GM12878 (cell line): ENCODE results near the gene CFAP90. TPM values are rescaled to one million over a fixed set of nuclear protein-coding genes. Genes with fewer than 3 reads are reported as not detected.

Experiments
- ATAC-seq: fragments of 200-7000 bp; cut with Tn5 transposase; 3 replicates; pipeline ENCODE4 v1.9.1; 2020; ENCODE audit warnings: mild to moderate bottlenecking, moderate library complexity
- BruUV-seq: library from RNA; stranded (reverse); fragments of 400-500 nt; replicated peaks from 2 replicates; lab custom pipeline; 2021; lab: Mats Ljungman, UMichigan
- CTCF ChIA-PET: fragments of 300-600 bp; sonication (Branson Sonifier 250); formaldehyde crosslinking; extraction: SDS; loops from one replicate; lab custom pipeline; 2021; ENCODE audit warnings: inconsistent platforms; lab: Yijun Ruan, JAX
- POLR2A ChIA-PET: fragments of 350-600 bp; formaldehyde crosslinking; extraction: SDS; loops from one replicate; lab custom pipeline; 2021; ENCODE audit warnings: inconsistent platforms; lab: Charles Lee
- RAD21 ChIA-PET: fragments of 300-600 bp; sonication (Branson Sonifier 250); formaldehyde crosslinking; loops from one replicate; lab custom pipeline; 2023; ENCODE audit warnings: antibody characterized with exemption; ENCODE audit not compliant: unreplicated experiment; lab: Charles Lee
- SMC1A ChIA-PET: fragments of 300-600 bp; sonication (Branson Sonifier 250); formaldehyde crosslinking; loops from one replicate; lab custom pipeline; 2023; ENCODE audit not compliant: unreplicated experiment, uncharacterized antibody; lab: Charles Lee
- DNase-seq: peaks from one replicate; pipeline ENCODE4 v3.0.0-alpha.2; 2011; ENCODE audit warnings: low read depth, low spot score
- FAIRE-seq: peaks from 3 replicates; lab custom pipeline; 2011; peaks lifted over from hg19 to GRCh38; lab: Jason Lieb, UNC
- H2AFZ ChIP-seq: 2 replicates; pipeline ENCODE4 v1.6.0; 2011; ENCODE audit warnings: low read depth, low read length, control low read depth; ENCODE audit not compliant: control insufficient read depth
- H3K27ac ChIP-seq: 2 replicates; pipeline ENCODE4 v1.5.1; 2011; ENCODE audit warnings: control low read depth; ENCODE audit not compliant: control insufficient read depth, insufficient read depth
- H3K27me3 ChIP-seq, 2 experiments: replicated peaks in 1 of 2; 2 replicates each; pipeline versions ENCODE4 v1.6.0 to v1.6.1; 2011; ENCODE audit warnings: low read length in 1 of 2; ENCODE audit not compliant: control insufficient read depth in 2 of 2, insufficient read depth in 2 of 2
- H3K36me3 ChIP-seq, 2 experiments: 2 replicates each; pipeline ENCODE4 v1.5.1; 2011; ENCODE audit warnings: low read length in 1 of 2; ENCODE audit not compliant: control insufficient read depth in 2 of 2, insufficient read depth in 2 of 2
- H3K4me1 ChIP-seq: 2 replicates; pipeline ENCODE4 v1.6.1; 2011; ENCODE audit warnings: mild to moderate bottlenecking, low read length, moderate library complexity, mixed read lengths; ENCODE audit not compliant: control insufficient read depth, insufficient read depth
- H3K4me2 ChIP-seq: 2 replicates; pipeline ENCODE4 v1.6.0; 2011; ENCODE audit warnings: control low read depth; ENCODE audit not compliant: control insufficient read depth, insufficient read depth
- H3K4me3 ChIP-seq: fragments of 200-600 bp; sonication (generic); 2 replicates; pipeline ENCODE4 v1.5.1; 2016
- H3K79me2 ChIP-seq: 2 replicates; pipeline ENCODE4 v1.6.0; 2011; ENCODE audit warnings: low read length; ENCODE audit not compliant: control insufficient read depth, insufficient read depth
- H3K9ac ChIP-seq: 2 replicates; pipeline ENCODE4 v1.8.0; 2011; ENCODE audit warnings: low read length, control low read depth, mixed read lengths; ENCODE audit not compliant: control insufficient read depth, insufficient read depth
- H3K9me3 ChIP-seq: replicated peaks from 3 replicates; pipeline ENCODE4 v1.5.1; 2011; ENCODE audit warnings: mild to moderate bottlenecking, low read length; ENCODE audit not compliant: control insufficient read depth, insufficient read depth
- H4K20me1 ChIP-seq: 2 replicates; pipeline ENCODE4 v1.6.0; 2011; ENCODE audit not compliant: control insufficient read depth, insufficient read depth
- CBFB ChIP-seq: IDR thresholded peaks from 2 replicates; pipeline ENCODE4 v1.6.1; 2016; ENCODE audit warnings: antibody characterized with exemption, low read depth
- ESRRA ChIP-seq: IDR thresholded peaks from 2 replicates; pipeline ENCODE4 v1.6.1; 2012; ENCODE audit warnings: mild to moderate bottlenecking, low read length, improper control_type of control experiment
- HDAC6 ChIP-seq: fragments of 200-600 bp; sonication (generic); IDR thresholded peaks from one replicate; pipeline ENCODE4 v1.8.0; 2017; ENCODE audit warnings: antibody characterized with exemption; ENCODE audit not compliant: unreplicated experiment
- NFIC ChIP-seq: IDR thresholded peaks from 2 replicates; pipeline ENCODE4 v1.6.1; 2012; ENCODE audit warnings: low read depth, mild to moderate bottlenecking, inconsistent platforms, low read length, moderate library complexity
- NR2F1 ChIP-seq: fragments of 450-650 bp; conservative IDR thresholded peaks from 2 replicates; pipeline ENCODE4 v1.6.1; 2017; ENCODE audit warnings: mild to moderate bottlenecking
- RUNX3 ChIP-seq: IDR thresholded peaks from 2 replicates; pipeline ENCODE4 v1.6.1; 2012; ENCODE audit warnings: low read length, inconsistent platforms
- TCF12 ChIP-seq: IDR thresholded peaks from 2 replicates; pipeline ENCODE4 v1.6.1; 2011; ENCODE audit warnings: low read depth, mild to moderate bottlenecking, low read length
- TCF3 ChIP-seq: IDR thresholded peaks from 2 replicates; pipeline ENCODE4 v1.6.1; 2012; ENCODE audit warnings: low read depth, mild to moderate bottlenecking, low read length, borderline replicate concordance; ENCODE audit not compliant: insufficient read depth
- ZNF384 ChIP-seq: IDR thresholded peaks from 2 replicates; pipeline ENCODE4 v1.6.1; 2012; ENCODE audit warnings: low read depth, mild to moderate bottlenecking, low read length, improper control_type of control experiment, borderline replicate concordance
- WGBS: methylation state at CpG from one replicate; pipeline ENCODE4 v1.1.6; 2016; ENCODE audit warnings: low lambda C conversion rate; ENCODE audit not compliant: insufficient replicate concordance, insufficient coverage; ENCODE audit errors: missing lambda C conversion rate; 5-methylcytosine and 5-hydroxymethylcytosine counted together
- in situ Hi-C: fragments of 300-500 bp; cut with MboI; formaldehyde crosslinking; loops from 9 replicates; pipeline ENCODE4 v1.14.3; 2018; ENCODE audit warnings: mixed read lengths
- intact Hi-C: fragments of 100-400 bp; cut with micrococcal nuclease; formaldehyde crosslinking; loops from one replicate; pipeline ENCODE4 v1.14.2; 2022; ENCODE audit not compliant: unreplicated experiment
- polyA plus RNA-seq, 11 experiments: library from polyadenylated mRNA; depleted of rRNA in 4 of 11; unstranded in 6 of 11; stranded (reverse) in 5 of 11; fragments of >200 nt; fragmentation: Nextera tagmentation in 4 of 11; fragmentation: Illumina TruSeq in 1 of 11; extraction: Ambion mirVana in 4 of 11; extraction: Trizol in 1 of 11; gene quantifications; 1 replicate in 1 of 11; 2 replicates in 10 of 11; pipeline versions ENCODE4 v1.2.1 to v1.2.3, GENCODE V29; 2011 to 2016; ENCODE audit warnings: inconsistent platforms in 2 of 11, missing spikeins in 2 of 11, low read depth in 1 of 11
- total RNA-seq, 4 experiments: library from RNA; depleted of rRNA in 3 of 4; stranded (reverse); fragments of >200 nt in 3 of 4; fragmentation: Illumina TruSeq in 1 of 4; extraction: Trizol in 1 of 4; gene quantifications; 2 replicates each; pipeline versions ENCODE4 v1.2.1 to v1.2.3, GENCODE V29; 2013 to 2021
- TF ChIP-seq, protein P1 (sequence below): IDR thresholded peaks from 2 replicates; pipeline ENCODE4 v1.6.1; 2012; ENCODE audit warnings: low read length, inconsistent platforms

Gene CFAP90
- total and polyA plus RNA-seq, 10 of the 15 experiments (the other 5 are each of a cell fraction or from before 2014, with no cell fraction given) = not detected

DNA sequence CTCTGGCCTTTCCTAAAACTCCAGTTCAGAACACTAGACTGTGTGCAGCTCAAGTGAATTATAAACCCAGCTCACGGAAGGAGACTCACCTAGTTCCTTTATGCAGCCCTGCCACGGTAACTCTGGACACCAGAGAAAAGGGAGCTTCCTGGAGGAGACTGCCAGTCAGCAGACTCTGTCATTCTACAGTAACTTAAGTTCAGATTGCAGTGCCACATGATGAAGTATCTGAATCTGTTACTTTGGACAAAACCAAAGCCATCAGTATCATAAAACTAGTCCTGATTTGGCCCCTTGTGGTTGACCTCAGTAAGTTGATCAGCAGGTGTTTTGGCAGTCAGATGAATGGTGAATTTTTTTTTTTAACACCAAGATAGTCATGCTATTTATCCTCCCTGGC is 20.7 kb upstream of the CFAP90 start:
- ATAC-seq = peak; percentile 8
- RAD21 ChIA-PET = interaction anchor here (1.6 kb wide), 1 partner anchor 15 kb away, joined by 9 read pairs; no protein-coding TSS in a partner anchor
- BruUV-seq = no TSS peak
- Histone ChIP-seq H3K79me2 (peaks cover 67% of the 10 kb centered on the region), H3K4me2 (peak overlapping the region; percentile 90), H3K9me3 (no peaks in the 10 kb centered on the region), H2AFZ (no peak overlapping the region), H3K36me3 (peaks cover 2 to 8% of the 10 kb centered on the region in 2 experiments; a peak in 3 of 4 replicates), H3K27ac (peak overlapping the region; percentile 27; the same call in 1 of the 2 replicates), H3K4me1 (peaks cover 36% of the 10 kb centered on the region)
- intact Hi-C loops = no loop called here
- DNase-seq = no peak
- SMC1A ChIA-PET = interaction anchor here (1.0 to 2.2 kb wide), 3 partner anchors 9 to 16 kb away, joined by 3 to 17 read pairs (median 4); no protein-coding TSS in a partner anchor
- POLR2A ChIA-PET = no interaction called here
- CTCF ChIA-PET = interaction anchor here (1.1 to 9.9 kb wide), 3 partner anchors 12 to 236 kb away, joined by 3 to 92 read pairs (median 3); no protein-coding TSS in a partner anchor
- TF ChIP-seq ESRRA = no peak
- TF ChIP-seq CBFB = 0 out of 2 replicates have a peak, but pooled peaks have one; percentile 21
- TF ChIP-seq, protein P1, sequence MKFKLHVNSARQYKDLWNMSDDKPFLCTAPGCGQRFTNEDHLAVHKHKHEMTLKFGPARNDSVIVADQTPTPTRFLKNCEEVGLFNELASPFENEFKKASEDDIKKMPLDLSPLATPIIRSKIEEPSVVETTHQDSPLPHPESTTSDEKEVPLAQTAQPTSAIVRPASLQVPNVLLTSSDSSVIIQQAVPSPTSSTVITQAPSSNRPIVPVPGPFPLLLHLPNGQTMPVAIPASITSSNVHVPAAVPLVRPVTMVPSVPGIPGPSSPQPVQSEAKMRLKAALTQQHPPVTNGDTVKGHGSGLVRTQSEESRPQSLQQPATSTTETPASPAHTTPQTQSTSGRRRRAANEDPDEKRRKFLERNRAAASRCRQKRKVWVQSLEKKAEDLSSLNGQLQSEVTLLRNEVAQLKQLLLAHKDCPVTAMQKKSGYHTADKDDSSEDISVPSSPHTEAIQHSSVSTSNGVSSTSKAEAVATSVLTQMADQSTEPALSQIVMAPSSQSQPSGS = 0 out of 2 replicates have a peak, but pooled peaks have one; percentile 26
- TF ChIP-seq TCF12 = 0 out of 2 replicates have a peak, but pooled peaks have one; percentile 48
- TF ChIP-seq RUNX3 = peak; percentile 89
- peak; percentile 38; the same call in 1 of the 2 replicates for TF ChIP-seq NFIC
- peak; percentile 58; the same call in 1 of the 2 replicates for TF ChIP-seq ZNF384
- TF ChIP-seq HDAC6 = no peak
- peak; percentile 40; the same call in 1 of the 2 replicates for TF ChIP-seq TCF3
- TF ChIP-seq NR2F1 = peak; percentile 69
- TF ChIP-seq, all 136 proteins: peak for 8
- no peaks in the 10 kb centered on the region for H4K20me1 ChIP-seq
- FAIRE-seq = peak; percentile 86
- no peaks in the 10 kb centered on the region for H3K27me3 ChIP-seq
- WGBS = 71% methylated on average over 2 of the region's 2 CpGs
- H3K9ac ChIP-seq = peak overlapping the region; percentile 17; the same call in 1 of the 2 replicates
- H3K4me3 ChIP-seq = peak overlapping the region; percentile 97
- in situ Hi-C loops = no loop called here
